GM23338 (cell line): Measurements from ENCODE around the gene USP10.

Experiments
- CREB1 ChIP-seq: fragments of 250-450 bp; sonication (Bioruptor Pico); IDR thresholded peaks from 2 replicates; pipeline ENCODE4 v1.5.0; 2020; ENCODE audit warnings: low read depth, mild to moderate bottlenecking, moderate library complexity
- CTCF ChIP-seq, 2 experiments: fragments of 200-600 bp in 1 of 2; sonication (generic) in 1 of 2; conservative IDR thresholded peaks; 2 replicates each; pipeline versions ENCODE4 v1.5.1 to v1.6.1; 2016 to 2017; ENCODE audit warnings: antibody characterized with exemption in 2 of 2, low read depth in 2 of 2, mild to moderate bottlenecking in 2 of 2, moderate library complexity in 1 of 2
- EZH2 ChIP-seq: fragments of 200-600 bp; sonication (generic); IDR thresholded peaks from one replicate; pipeline ENCODE4 v1.8.0; 2017; ENCODE audit warnings: antibody characterized with exemption, mild to moderate bottlenecking, low read depth; ENCODE audit not compliant: unreplicated experiment
- EZH2phosphoT487 ChIP-seq: fragments of 200-600 bp; sonication (generic); IDR thresholded peaks from one replicate; pipeline ENCODE4 v1.8.1; 2018; ENCODE audit warnings: antibody characterized with exemption; ENCODE audit not compliant: unreplicated experiment
- JUNB ChIP-seq: IDR thresholded peaks from one replicate; pipeline ENCODE4 v1.6.1; 2016; ENCODE audit warnings: antibody characterized with exemption; ENCODE audit not compliant: unreplicated experiment
- POLR2AphosphoS5 ChIP-seq: IDR thresholded peaks from 2 replicates; pipeline ENCODE4 v1.6.1; 2016; ENCODE audit warnings: antibody characterized with exemption, low read depth
- REST ChIP-seq: IDR thresholded peaks from one replicate; pipeline ENCODE4 v1.6.1; 2018; ENCODE audit warnings: antibody characterized with exemption; ENCODE audit not compliant: unreplicated experiment
- STAT1 ChIP-seq: IDR thresholded peaks from one replicate; pipeline ENCODE4 v1.6.1; 2016; ENCODE audit warnings: antibody characterized with exemption; ENCODE audit not compliant: unreplicated experiment
- ZNF331 ChIP-seq: fragments of 250-450 bp; sonication (Bioruptor Pico); IDR thresholded peaks from 2 replicates; pipeline ENCODE4 v1.5.0; 2020; ENCODE audit warnings: low read depth, mild to moderate bottlenecking, moderate library complexity

- TF ChIP-seq JUNB, result no peak
- no peak for TF ChIP-seq POLR2AphosphoS5
- no peak for TF ChIP-seq CTCF (conservative IDR thresholded peaks at IDR 0.05; ENCODE audit: low read depth in 2 of 2)
- TF ChIP-seq REST, result no peak
- no peak for TF ChIP-seq EZH2phosphoT487
- no peak for TF ChIP-seq EZH2
- TF ChIP-seq CREB1, result no peak
- TF ChIP-seq ZNF331, result no peak
- no peak for TF ChIP-seq STAT1
Observed at GRCh38 chr16:84778720-84779119, 78.9 kb downstream of the USP10 start.
